ENCODE data around the gene GRM8.

- TF ChIP-seq CTCF (IDR thresholded peaks at IDR 0.05 in 2 of 3, conservative IDR thresholded peaks at IDR 0.05 in 1 of 3; ENCODE audit: control insufficient read depth in 2 of 3, extremely low read depth in 1 of 3, insufficient read depth in 1 of 3, low read depth in 3 of 3, low read length in 3 of 3), result no peak
- TF ChIP-seq USF2 (IDR thresholded peaks at IDR 0.05; ENCODE audit: borderline replicate concordance, low read depth, low read length), result no peak
- no peak for TF ChIP-seq MAX (IDR thresholded peaks at IDR 0.05; ENCODE audit: low read depth, low read length)
- TF ChIP-seq POLR2A (IDR thresholded peaks at IDR 0.05; ENCODE audit: low read depth, low read length), result no peak
- no peak for TF ChIP-seq ESRRA (IDR thresholded peaks at IDR 0.05; ENCODE audit: low read length)
Observed at GRCh38 chr7:127266047-127266446, 13.3 kb upstream of the GRM8 start.

Data from GM12878 (cell line).